Heart left ventricle (tissue), 16 donors: ENCODE measurements around the gene RBM38. TPM values are rescaled to one million over a fixed set of nuclear protein-coding genes. Genes with fewer than 3 reads are reported as not detected.

ENCODE experiments used
- ATAC-seq, 4 donors: fragments of 200-7000 bp; cut with Tn5 transposase; one replicate each; pipeline ENCODE4 v1.9.1; 2020 to 2022; ENCODE audit warnings: moderate library complexity in 4 of 4, mild to moderate bottlenecking in 3 of 4, moderate number of reproducible peaks in 1 of 4
- DNase-seq, 5 donors: peaks; one replicate each; pipeline ENCODE4 v3.0.0-alpha.2; 2020
- H3K27ac ChIP-seq, 12 donors: fragments of 200-600 bp; sonication (generic) in 4 of 12; one replicate each; pipeline versions ENCODE4 v1.5.0 to v1.8.0; 2016 to 2022; ENCODE audit warnings: mild to moderate bottlenecking in 2 of 12
- H3K27me3 ChIP-seq, 9 donors: fragments of 200-600 bp; sonication (generic) in 2 of 9; one replicate each; pipeline versions ENCODE4 v1.5.1 to v1.8.0; 2016 to 2022; ENCODE audit warnings: mild to moderate bottlenecking in 3 of 9
- H3K36me3 ChIP-seq, 9 donors: fragments of 200-600 bp; sonication (generic) in 2 of 9; one replicate each; pipeline versions ENCODE4 v1.5.0 to v1.8.0; 2018 to 2022; ENCODE audit warnings: mild to moderate bottlenecking in 2 of 9
- H3K4me1 ChIP-seq, 12 donors: fragments of 200-600 bp; sonication (generic) in 4 of 12; one replicate each; pipeline versions ENCODE4 v1.5.0 to v1.8.0; 2016 to 2022; ENCODE audit warnings: mild to moderate bottlenecking in 3 of 12
- H3K4me3 ChIP-seq, 12 donors: fragments of 200-600 bp; sonication (generic) in 4 of 12; one replicate each; pipeline versions ENCODE4 v1.5.0 to v1.8.0; 2017 to 2022; ENCODE audit warnings: mild to moderate bottlenecking in 9 of 12, moderate library complexity in 4 of 12
- H3K9me3 ChIP-seq, 12 donors: fragments of 200-600 bp; sonication (generic) in 4 of 12; one replicate each; pipeline versions ENCODE4 v1.5.0 to v1.8.0; 2016 to 2022; ENCODE audit warnings: mild to moderate bottlenecking in 1 of 12
- CTCF ChIP-seq, 12 donors: fragments of 200-600 bp; sonication (generic) in 4 of 12; IDR thresholded peaks; one replicate each; pipeline versions ENCODE4 v1.5.0 to v1.8.0; 2018 to 2022; ENCODE audit warnings: antibody characterized with exemption in 12 of 12, mild to moderate bottlenecking in 5 of 12
- POLR2A ChIP-seq, 2 donors: fragments of 450-650 bp; IDR thresholded peaks; one replicate each; pipeline ENCODE4 v1.6.1; 2017; ENCODE audit warnings: antibody characterized with exemption in 2 of 2, mild to moderate bottlenecking in 2 of 2, moderate library complexity in 2 of 2
- WGBS, 4 donors: extraction: QIAGEN DNeasy Blood & Tissue Kit in 2 of 4; methylation state at CpG; one replicate each; pipeline versions ENCODE4 v1.1.5 to v1.1.7; 2013 to 2018; 5-methylcytosine and 5-hydroxymethylcytosine counted together
- intact Hi-C, 10 donors: fragments of 100-400 bp; cut with DNase I; formaldehyde crosslinking; loops; one replicate each; pipeline versions ENCODE4 v1.11.1 to v1.14.2; 2022
- polyA plus RNA-seq, 2 donors: library from polyadenylated mRNA; stranded (reverse); fragments of 200-250 nt; gene quantifications; one replicate each; pipeline ENCODE4 v1.2.3, GENCODE V29; 2013
- total RNA-seq, 9 donors: library from RNA; depleted of rRNA in 2 of 9; stranded (reverse); fragments of >200 nt in 2 of 9; fragmentation: NEBNext Ultra II Directional in 3 of 9; extraction: Animal tissue kit (Norgen Biotek cat#: 25700) in 3 of 9; gene quantifications; one replicate each; pipeline versions ENCODE4 v1.1.0 to v1.2.4, GENCODE V29; 2016 to 2023
- donor health status: ischemic (EF 13 %, LVEDD 7.1; RV severe dilation, severe dysfunction).
- donor health status: healthy with polysubstance abuse.
- donor health status: DM: no; HTN: yes; CAD: no.
- donor health status: DM: no; HTN: no; CAD: no.
- donor health status: ischemic (EF 25% LVEDD 6.9; RV normal size, moderate dysfunction).
- donor health status: ischemic (EF 25% LVEDD 5.7; RV mildly dilated, moderate dysfunction).
- donor health status: healthy.
- donor health status: DM: yes; HTN: yes; CAD: no.
- donor health status: ischemic (EF 35%, LVEDD 5.7; RV mildly dilated, moderate dysfunction).
- donor health status: nonischemic (EF 11% LVEDD 7.7; RV severe dilation, severe dysfunction).
- donor health status: DM: yes; HTN: yes; CAD: no.
- donor health status: PGD.
- donor health status: ischemic (EF 29% LVEDD 5.4; RV normal size, mild dysfunction).
- donor health status: nonischemic (EF 23%, LVEDD 6.1; RV moderate dilation, normal function).

The RBM38 gene
- total and polyA plus RNA-seq, 11 donors, result 45.6 to 112 (median 68.5) TPM

GRCh38 chr20:57451795-57452661 is 60.8 kb downstream of the RBM38 start:
- Histone ChIP-seq H3K4me1 (peaks cover 0 to 37% (median 21%) of the 10 kb centered on the region in 12 donors), H3K4me3 (no peak overlapping the region), H3K27me3 (no peaks in the 10 kb centered on the region), H3K9me3 (peaks cover 0 to 2% (median 0%) of the 10 kb centered on the region in 12 donors), H3K27ac (peak overlapping the region in 8 of 12 donors; percentile 11 to 75 (median 54)), H3K36me3 (no peaks in the 10 kb centered on the region)
- ATAC-seq (peak; percentile 61 to 81 (median 74)), DNase-seq (peak in 3 of 5 donors; percentile 49 to 73 (median 62))
- 68 to 76% (median 74%) methylated on average over 20 to 21 of the region's 21 CpGs for WGBS, 4 donors
- intact Hi-C loops, result no loop called here
- TF ChIP-seq CTCF (IDR thresholded peaks at IDR 0.05), result no peak
- TF ChIP-seq POLR2A (IDR thresholded peaks at IDR 0.05), result no peak

DNA sequence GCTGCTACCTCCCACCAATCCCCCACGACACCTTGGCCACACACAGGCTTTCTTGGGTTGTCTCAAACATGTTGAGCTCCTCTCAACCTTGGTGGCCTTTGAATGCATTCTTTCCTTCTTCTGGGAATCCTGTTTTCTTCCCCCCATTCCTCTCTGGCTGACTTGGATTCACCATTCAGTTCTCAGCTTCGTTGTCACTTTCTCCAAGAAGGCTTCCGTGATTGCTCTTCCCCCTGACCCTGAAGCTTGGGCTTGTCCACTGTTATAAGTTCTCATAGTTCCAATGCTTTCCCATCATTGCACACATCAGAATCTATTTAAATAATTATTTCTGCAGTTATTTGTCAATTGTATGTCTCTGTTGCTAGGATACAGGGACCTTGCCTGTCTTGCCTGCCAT is 64.2 kb downstream of the RBM38 start:
- H3K4me3 ChIP-seq, result no peak overlapping the region
- no peaks in the 10 kb centered on the region for H3K27me3 ChIP-seq
- H3K27ac ChIP-seq, result no peak overlapping the region
- peaks cover 0 to 57% (median 23%) of the 10 kb centered on the region in 12 donors for H3K4me1 ChIP-seq
- no peak for TF ChIP-seq CTCF (IDR thresholded peaks at IDR 0.05)
- no peak for TF ChIP-seq POLR2A (IDR thresholded peaks at IDR 0.05)
- intact Hi-C loops, result no loop called here
- H3K36me3 ChIP-seq, result no peaks in the 10 kb centered on the region
- no peak for DNase-seq
- WGBS, 4 donors, result 71 to 93% (median 81%) methylated on average over 3 of the region's 3 CpGs
- ATAC-seq, result no peak
- peaks cover 0 to 5% (median 0%) of the 10 kb centered on the region in 12 donors for H3K9me3 ChIP-seq

- WGBS, 4 donors, result 90 to 96% (median 93%) methylated on average over 13 of the region's 13 CpGs
- no peak for TF ChIP-seq POLR2A (IDR thresholded peaks at IDR 0.05)
- no peak for TF ChIP-seq CTCF (IDR thresholded peaks at IDR 0.05)
- Histone ChIP-seq H3K4me3 (no peak overlapping the region), H3K27ac (no peak overlapping the region), H3K36me3 (no peaks in the 10 kb centered on the region), H3K9me3 (peaks cover 0 to 5% (median 0%) of the 10 kb centered on the region in 12 donors), H3K27me3 (no peaks in the 10 kb centered on the region), H3K4me1 (peaks cover 0 to 55% (median 16%) of the 10 kb centered on the region in 12 donors)
- intact Hi-C loops, result no loop called here
- DNase-seq, result no peak
- no peak for ATAC-seq
These were observed 64.9 kb downstream of the RBM38 start for GRCh38 chr20:57456116-57456515.
